GM19043 (cell line): ENCODE measurements around the gene FIGLA.
"Not testable (repeated sequence)": the region's sequence is repeated elsewhere in the genome, so short reads cannot be mapped to it uniquely, and the experiment has no call there.

Source experiments
- ATAC-seq: cut with Tn5 transposase; IDR thresholded peaks from one replicate; pipeline ENCODE4 v1.9.1; 2021; ENCODE audit warnings: low read depth; ENCODE audit not compliant: unreplicated experiment

The FIGLA gene

GRCh38 chr2:70747284-70747683 lies 43.2 kb downstream of the FIGLA start:
- no peak for ATAC-seq

DNA sequence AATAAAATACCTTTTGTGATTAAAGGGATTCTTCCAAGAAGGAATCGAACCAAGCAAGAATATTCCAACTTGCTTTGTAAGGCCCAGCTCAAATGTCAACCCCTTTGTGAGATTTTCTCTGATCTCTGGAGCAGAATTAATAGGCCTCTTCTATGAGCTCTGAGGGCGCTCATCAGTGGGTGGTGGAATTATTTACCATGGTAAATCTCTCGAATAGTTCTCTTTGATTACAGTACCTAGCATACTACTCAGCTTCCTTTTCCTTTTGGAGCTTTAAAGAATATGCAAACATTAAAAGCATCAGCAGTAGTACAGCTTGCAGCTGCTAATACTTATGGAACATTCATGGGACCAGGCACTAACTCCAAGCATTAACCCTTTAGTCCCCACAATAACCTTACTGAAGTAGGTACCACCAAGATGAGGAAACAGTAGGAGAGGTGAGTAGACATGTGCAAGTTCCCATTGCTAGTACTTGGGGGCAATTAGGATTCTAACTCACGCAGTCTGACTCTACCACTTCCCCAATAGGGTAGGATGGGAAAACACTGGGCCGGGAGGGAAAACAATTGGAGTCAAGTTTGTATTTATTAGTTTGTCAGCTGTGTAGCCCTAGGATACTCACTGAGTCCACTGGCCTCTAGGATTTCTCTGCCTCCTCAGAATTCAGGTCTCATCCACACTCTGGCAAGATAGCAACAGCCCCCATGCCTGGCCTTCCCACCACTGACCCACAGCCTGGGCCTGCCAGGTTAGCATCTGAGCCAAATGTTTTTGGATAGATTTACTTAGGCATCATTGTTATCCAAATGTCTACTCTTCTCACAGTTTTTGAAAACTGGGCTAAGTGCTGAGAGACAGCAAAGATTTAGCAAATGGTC lies 44.1 kb downstream of the FIGLA start:
- ATAC-seq, result no peak

DNA sequence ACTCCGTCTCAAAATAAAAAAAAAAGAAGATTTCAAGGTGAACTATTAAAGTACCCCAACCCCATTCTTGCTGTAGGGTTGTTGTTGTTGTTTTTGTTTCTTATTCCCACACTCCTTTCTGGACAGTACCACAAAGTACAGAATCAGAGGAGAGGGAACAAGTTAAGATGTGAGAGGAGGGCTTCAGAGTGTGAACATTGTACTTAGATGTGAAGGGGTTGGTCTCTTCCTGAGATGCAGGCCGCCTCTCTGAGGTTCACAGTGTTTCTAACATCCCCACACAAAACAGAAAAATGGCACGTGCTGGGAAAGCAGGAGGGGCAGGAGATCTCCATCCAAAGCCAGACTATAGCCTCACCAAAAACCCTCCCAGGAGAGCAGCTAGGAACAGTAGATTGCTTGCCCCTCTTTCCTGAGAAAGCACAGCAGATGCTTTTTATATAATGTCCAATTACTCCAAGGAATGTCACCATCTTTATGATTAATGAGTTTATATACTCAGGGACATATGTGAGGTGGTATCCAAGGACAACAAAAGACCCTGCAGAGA lies 45.1 kb downstream of the FIGLA start:
- no peak for ATAC-seq

GRCh38 chr2:70744397-70744796 lies 46.0 kb downstream of the FIGLA start:
- ATAC-seq, result no peak

DNA sequence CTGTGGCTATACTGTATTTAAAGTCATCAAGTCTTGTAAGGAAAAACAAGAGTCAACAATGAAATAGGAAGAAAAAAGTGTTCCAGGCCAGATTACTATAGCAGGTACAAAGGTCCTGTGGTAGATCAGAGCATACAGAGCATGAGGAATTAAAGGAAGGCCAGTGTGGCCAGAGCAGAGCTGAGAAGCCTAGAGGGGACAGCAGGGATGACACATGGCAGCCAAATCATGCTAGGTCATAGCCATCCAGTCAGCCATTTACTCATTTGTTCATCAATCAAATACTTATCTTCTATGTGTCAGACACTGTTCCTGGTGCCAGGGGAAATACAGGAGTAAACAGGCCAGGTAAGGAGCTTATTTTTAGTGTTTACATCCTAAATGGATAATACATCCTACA lies 46.8 kb downstream of the FIGLA start:
- no peak for ATAC-seq

DNA sequence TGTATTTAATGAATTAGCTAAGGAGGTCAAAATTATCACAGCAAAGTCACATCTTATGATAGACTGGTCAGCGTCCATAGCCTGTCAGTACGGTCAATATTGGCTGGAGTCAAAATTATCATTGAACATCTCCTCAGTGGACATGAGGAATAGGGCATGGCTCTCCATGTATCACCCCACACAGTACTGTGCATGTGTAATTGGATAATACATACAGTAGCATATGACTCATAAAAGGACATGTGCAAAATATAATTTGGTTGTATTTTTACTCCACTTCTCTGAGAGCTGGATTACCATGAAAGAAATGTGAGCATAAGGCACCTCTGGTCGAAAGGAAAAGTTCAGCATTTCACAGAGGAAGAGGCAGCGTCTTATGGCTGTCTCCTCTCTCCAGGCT lies 47.4 kb downstream of the FIGLA start:
- ATAC-seq, result no peak

GRCh38 chr2:70739492-70739891 lies 51.0 kb downstream of the FIGLA start:
- not testable (repeated sequence) for ATAC-seq

GRCh38 chr2:70738159-70738558 lies 52.3 kb downstream of the FIGLA start:
- no peak for ATAC-seq

- no peak for ATAC-seq
Measured at GRCh38 chr2:70735071-70735470, 55.4 kb downstream of the FIGLA start.

GRCh38 chr2:70733646-70734180 lies 56.7 kb downstream of the FIGLA start:
- no peak for ATAC-seq

DNA sequence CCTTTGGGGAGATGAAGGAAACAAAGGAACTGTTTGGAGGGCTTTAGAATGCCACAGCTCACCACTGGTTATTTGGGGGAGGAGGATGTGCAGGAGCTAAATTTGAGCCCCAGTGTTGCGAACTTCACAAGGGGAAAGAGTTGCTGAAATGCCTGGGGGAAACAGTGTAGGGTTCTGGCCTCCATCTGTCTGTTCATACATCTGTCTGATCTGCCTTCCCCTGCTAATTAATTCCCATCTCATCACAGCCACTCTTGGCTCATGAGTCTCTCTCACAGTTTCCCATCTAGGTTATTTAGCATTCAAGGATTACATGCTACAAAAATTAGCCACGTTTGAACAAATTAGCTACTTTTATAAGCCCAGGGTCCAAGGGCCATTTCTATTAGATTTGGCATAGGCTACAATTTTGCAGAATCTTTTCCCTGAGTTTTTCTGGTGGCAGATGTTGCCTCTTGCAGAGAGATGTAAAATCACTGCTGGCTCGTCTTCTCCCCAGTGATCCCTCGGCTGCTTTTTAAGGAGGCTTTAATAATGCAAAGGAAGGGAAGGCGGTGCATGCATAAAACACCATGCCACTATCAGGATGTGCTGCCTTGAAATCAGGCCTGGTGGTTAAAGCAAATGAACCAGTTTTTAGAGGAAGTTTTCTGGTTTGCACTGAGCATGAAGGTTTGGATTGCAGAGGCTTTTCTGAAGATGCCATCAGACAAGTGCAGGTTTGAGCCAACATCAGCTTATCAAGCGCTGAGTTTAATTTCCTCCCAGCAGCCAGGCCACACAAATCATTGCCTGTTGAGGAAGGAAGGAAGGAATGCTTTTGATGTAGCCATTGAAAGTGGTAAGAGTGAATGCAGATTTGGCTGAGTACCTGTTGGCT lies 57.4 kb downstream of the FIGLA start:
- ATAC-seq, result no peak

DNA sequence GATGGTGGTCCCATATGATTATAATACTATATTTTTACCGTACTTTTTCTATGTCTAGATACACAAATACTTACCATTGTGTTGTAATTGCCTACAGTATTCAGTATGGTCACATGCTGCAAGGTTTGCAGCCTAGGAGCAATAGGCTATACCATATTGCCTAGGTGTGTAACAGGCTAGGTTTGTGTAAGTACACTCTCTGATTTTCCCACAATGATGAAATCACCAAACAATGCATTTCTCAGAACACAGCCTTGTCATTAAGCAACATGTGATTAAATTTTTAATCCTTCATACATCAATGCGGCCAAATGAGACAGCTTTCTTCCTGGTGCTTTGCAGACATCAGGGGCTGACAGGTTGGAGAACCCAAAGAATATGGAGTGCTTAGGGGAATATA lies 59.7 kb downstream of the FIGLA start:
- ATAC-seq, result no peak

GRCh38 chr2:70729647-70730046 lies 60.8 kb downstream of the FIGLA start:
- no peak for ATAC-seq

DNA sequence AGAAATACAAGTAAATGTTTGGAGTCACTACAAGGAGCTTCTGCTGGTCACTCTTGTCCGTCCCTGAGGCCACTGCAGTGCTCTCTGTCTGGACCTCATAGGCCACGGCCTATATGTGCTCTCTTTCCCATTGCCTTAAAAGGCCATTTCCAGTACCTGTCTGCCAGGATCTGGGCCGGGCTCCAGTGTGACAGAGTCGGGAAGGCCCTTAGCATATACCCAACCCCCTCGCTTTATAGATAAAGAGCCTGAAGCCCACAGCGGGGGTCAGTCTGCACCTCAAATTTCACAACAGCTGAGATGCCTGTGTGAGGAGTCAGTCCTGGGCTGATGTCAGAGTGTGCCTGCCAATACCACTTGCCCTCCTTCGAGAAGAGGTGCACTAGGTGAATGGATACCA lies 62.3 kb downstream of the FIGLA start:
- ATAC-seq, result no peak
